Large intestine (tissue), 3 donors: ENCODE measurements around the gene RSPH1. TPM values are rescaled to one million over a fixed set of nuclear protein-coding genes. Genes with fewer than 3 reads are reported as not detected.

Experiments used
- DNase-seq, 2 donors: peaks; one replicate each; pipeline versions ENCODE4 v3.0.0 to v3.0.0-alpha.2; 2013
- H3K27ac ChIP-seq: one replicate; pipeline ENCODE4 v1.5.1; 2013; ENCODE audit warnings: low read length
- H3K27me3 ChIP-seq: 2 replicates; pipeline ENCODE4 v1.6.1; 2013; ENCODE audit warnings: low read length; ENCODE audit not compliant: control insufficient read depth, insufficient read depth
- H3K36me3 ChIP-seq: 2 replicates; pipeline ENCODE4 v1.6.1; 2013; ENCODE audit warnings: low read length; ENCODE audit not compliant: control insufficient read depth, insufficient read depth
- H3K4me1 ChIP-seq: one replicate; pipeline ENCODE4 v1.6.1; 2013; ENCODE audit warnings: low read length; ENCODE audit not compliant: control insufficient read depth, insufficient read depth
- H3K4me3 ChIP-seq: one replicate; pipeline ENCODE4 v1.5.1; 2013; ENCODE audit warnings: low read length
- H3K9me3 ChIP-seq: one replicate; pipeline ENCODE4 v1.6.1; 2013; ENCODE audit warnings: mild to moderate bottlenecking, low read depth, low read length, moderate library complexity; ENCODE audit not compliant: control insufficient read depth
- WGBS: methylation state at CpG from one replicate; pipeline ENCODE4 v1.1.5; 2013; ENCODE audit warnings: low lambda C conversion rate; ENCODE audit not compliant: insufficient coverage; 5-methylcytosine and 5-hydroxymethylcytosine counted together
- polyA plus RNA-seq: library from polyadenylated mRNA; unstranded; fragments of 120-200 nt; gene quantifications from one replicate; pipeline ENCODE4 v1.2.1, GENCODE V29; 2013

Gene RSPH1
- polyA plus RNA-seq, 1 donor: 6.0 TPM

DNA sequence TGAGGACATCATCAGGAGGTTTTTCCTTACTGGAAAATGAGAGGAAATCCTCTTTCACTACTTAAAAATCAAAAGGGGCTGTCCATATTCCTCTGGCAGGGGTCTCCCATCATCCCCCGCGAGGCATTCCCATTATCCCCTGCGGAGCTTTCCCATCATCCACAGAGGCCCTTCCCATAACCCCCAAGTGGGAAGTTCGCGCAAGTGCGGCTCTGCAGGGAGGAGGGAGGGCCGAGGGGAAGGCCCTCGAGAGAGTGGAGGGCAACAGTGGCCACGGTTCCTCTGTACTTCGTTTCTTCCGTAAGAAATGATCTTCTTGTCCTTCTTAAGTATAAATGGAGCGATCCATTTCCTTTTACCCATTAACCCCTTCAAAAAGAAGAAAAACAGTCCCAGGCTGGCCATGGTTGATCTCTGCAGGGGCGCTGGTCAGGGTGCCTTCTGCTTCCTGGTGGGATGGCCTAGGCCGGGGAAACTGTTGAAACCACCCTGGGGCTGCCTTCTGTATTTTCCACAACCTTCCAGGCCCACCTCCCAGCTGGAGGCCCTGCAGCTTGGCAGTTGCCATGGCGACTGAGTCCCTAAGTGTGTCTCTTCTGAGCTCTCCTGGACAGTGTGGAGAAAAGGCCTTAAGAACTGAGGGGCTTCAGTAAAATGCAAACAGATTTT lies 3.6 kb upstream of the RSPH1 start:
- Histone ChIP-seq H3K36me3 (no peaks in the 10 kb centered on the region), H3K27me3 (no peaks in the 10 kb centered on the region), H3K27ac (no peak overlapping the region), H3K9me3 (no peaks in the 10 kb centered on the region), H3K4me1 (peaks cover 23% of the 10 kb centered on the region), H3K4me3 (no peak overlapping the region)
- WGBS: no CpG with 5 or more reads among the region's 15 CpGs
- no peak for DNase-seq

DNA sequence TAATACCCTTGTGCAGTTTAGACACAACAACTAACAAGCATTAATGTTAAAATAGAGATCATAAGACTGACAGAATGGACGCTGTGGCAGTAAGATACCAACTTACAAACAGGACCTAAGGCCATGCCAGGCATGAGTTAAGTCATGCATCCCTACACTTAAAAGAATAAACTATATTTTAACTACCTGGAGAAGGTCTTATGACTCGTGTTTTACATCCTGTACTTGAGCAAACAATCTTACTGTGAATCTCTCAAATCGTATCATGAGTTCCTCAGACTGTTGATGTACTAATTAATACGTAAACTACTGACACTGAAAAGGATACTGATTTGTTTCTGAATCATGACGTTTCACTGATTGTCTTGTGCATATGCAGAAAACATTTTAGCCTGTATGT lies 2.0 kb upstream of the RSPH1 start:
- Histone ChIP-seq H3K27me3 (no peaks in the 10 kb centered on the region), H3K36me3 (no peaks in the 10 kb centered on the region), H3K27ac (no peak overlapping the region), H3K4me1 (peaks cover 24% of the 10 kb centered on the region), H3K9me3 (no peaks in the 10 kb centered on the region), H3K4me3 (no peak overlapping the region)
- DNase-seq: no peak
- WGBS: no CpG with 5 or more reads among the region's 5 CpGs

DNA sequence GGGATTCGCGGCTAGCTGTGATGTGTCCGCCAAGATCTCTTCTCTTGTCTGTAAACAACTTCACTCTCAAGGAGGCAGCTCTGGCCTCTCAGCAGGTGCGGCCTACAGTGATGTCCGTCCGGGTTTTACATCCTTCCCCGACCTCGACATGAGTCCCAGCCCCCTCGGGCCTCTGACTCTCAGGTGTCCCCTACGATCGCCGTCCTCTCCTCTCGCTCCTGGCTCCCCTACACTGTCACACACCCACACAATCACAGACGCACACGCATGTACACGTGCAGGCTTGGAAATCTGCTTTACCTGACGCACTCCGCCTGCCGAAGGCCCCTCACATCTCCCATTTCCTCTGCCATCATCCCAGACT lies 797 bp upstream of the RSPH1 start:
- Histone ChIP-seq H3K4me3 (peak overlapping the region; percentile 65), H3K27ac (peak overlapping the region; percentile 78), H3K27me3 (no peaks in the 10 kb centered on the region), H3K36me3 (no peaks in the 10 kb centered on the region), H3K9me3 (no peaks in the 10 kb centered on the region), H3K4me1 (peaks cover 36% of the 10 kb centered on the region)
- DNase-seq: peak; percentile 33 to 74
- WGBS: no CpG with 5 or more reads among the region's 19 CpGs

DNA sequence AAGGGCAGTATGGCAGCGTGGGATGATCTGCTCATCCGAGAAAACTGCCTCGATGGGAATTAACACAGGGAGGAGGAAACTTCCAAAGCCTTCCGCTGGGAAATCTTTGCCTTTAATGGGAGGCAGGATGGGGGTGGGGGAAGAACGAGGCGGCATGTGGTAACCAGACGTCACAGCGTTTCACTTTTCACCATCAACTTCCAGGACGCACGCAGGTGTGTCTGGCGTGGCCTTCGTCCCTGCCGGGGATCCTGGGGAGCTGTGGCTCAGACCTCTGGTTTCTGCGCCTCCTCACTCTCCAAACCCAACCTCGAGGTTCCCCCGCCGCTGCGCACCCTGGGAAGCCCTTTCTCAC lies 282 bp downstream of the RSPH1 start:
- Histone ChIP-seq H3K4me1 (peaks cover 43% of the 10 kb centered on the region), H3K4me3 (peak overlapping the region; percentile 51), H3K27ac (peak overlapping the region; percentile 92), H3K9me3 (no peaks in the 10 kb centered on the region), H3K36me3 (no peaks in the 10 kb centered on the region), H3K27me3 (no peaks in the 10 kb centered on the region)
- WGBS: 0% methylated on average over 1 of the region's 18 CpGs
- peak in 1 of 2 donors; percentile 67 for DNase-seq

DNA sequence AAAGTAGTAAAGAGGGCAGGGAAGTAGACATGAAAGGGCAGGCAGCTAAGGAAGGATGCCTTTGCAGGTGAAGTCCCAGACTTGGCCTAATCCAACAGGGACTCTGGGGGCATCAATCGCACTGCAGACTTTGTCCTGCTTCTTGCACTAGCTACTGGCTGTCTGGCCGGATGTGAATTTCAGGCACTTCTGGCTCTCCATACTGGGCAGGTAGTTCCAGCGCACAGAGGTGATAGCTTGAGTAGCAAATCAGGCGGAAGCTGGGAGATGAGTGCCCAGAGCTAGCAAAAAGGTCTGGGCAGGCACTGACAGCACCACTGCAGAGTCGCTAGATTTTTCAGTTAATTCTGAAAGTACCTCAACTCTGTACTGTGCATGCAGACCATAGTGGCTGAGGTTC lies 997 bp downstream of the RSPH1 start:
- no CpG with 5 or more reads among the region's 5 CpGs for WGBS
- H3K27ac ChIP-seq: peak overlapping the region; percentile 92
- no peaks in the 10 kb centered on the region for H3K9me3 ChIP-seq

DNA sequence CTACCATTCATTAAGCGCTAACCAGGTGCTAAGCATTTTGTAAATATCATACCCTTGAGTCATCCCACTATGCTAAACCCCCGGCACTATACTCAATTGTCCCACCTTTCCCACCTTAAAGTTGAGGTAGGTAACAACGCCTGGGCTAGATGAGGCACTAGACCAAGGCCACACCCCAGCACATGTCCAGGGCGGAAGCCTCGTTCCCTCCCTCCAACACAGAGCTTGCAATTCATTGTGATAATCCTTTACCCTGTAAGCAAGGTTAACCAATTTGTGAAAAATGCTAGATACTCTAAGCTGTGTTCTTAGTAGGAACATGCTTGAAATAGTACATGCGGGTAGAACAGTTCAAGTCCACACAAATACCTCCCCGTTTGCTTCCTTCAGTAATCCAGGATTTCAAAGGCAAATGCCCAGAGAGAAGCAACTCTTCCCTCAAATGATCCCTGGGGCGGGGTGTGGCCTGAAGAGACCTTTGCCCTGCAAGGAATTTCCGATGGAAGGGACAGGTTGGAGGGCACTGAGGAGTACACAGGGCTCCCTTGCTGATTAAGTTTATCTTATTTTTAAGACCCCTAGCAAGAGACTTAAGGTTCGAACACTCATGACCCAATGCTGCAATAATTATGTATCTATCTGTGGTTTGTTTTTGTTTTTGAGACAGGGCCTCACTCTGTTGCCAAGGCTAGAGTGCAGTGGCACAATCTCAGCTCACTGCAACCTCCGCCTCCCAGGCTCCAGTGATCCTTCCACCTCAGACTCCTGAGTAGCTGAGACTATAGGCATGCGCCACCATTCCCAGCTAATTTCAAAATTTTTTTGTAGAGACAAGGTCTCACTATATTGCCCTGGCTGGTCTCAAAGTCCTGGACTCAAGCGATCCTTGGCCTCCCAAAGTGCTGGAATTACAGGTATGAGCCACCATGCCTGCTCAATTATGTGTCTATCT lies 2.6 kb downstream of the RSPH1 start:
- Histone ChIP-seq H3K36me3 (no peaks in the 10 kb centered on the region), H3K4me1 (peaks cover 50% of the 10 kb centered on the region), H3K9me3 (peaks cover 6% of the 10 kb centered on the region), H3K4me3 (no peak overlapping the region), H3K27me3 (no peaks in the 10 kb centered on the region), H3K27ac (peak overlapping the region; percentile 67)
- DNase-seq: peak; percentile 69 to 91
- WGBS: no CpG with 5 or more reads among the region's 13 CpGs

More for the DNA sequence above, 997 bp downstream of the RSPH1 start:
- Histone ChIP-seq H3K36me3 (no peaks in the 10 kb centered on the region), H3K4me1 (peaks cover 49% of the 10 kb centered on the region), H3K27me3 (no peaks in the 10 kb centered on the region), H3K4me3 (no peak overlapping the region)
- DNase-seq: peak in 1 of 2 donors; percentile 46

DNA sequence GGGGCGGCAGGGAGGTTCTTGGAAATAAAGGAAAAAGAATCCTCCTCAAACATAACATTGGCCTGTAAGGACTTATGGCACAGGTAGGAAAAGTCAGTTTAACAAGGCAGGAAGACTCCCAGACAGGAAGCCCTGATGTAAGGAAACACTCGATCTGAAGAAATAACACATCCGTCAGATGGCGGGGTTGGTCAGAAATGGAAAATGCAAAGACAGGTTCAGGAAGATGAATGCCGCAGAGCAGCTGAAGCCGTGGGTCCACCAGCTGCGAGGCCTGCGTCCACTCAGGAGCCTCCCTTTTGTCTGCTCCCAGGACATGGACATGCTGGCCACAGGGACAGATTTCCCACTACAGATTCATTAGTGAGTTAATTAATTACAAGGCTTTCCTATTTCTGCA lies 3.8 kb downstream of the RSPH1 start:
- no peak overlapping the region for H3K4me3 ChIP-seq
- no peaks in the 10 kb centered on the region for H3K36me3 ChIP-seq
- peak overlapping the region; percentile 67 for H3K27ac ChIP-seq
- peaks cover 50% of the 10 kb centered on the region for H3K4me1 ChIP-seq
- WGBS: 100% methylated on average over 1 of the region's 8 CpGs
- DNase-seq: no peak
- peaks cover 6% of the 10 kb centered on the region for H3K9me3 ChIP-seq
- no peaks in the 10 kb centered on the region for H3K27me3 ChIP-seq

DNA sequence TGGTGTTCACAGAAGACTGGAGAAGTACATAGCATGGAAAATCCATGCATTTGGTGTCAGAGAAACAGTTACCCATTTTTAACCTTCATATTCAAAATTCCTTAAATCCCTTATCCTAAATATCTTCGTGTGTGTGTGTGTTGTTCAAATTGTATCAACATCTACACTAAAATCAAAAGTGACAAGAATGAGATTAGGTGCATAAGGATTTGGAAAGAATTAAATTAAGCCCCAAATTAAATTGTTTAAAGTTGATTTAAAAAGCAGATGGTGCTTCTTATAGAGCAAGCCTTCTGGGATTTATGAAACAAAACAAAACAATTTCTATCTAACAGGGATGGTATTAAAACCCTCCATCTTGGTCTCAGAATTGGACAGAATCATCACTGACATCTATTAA lies 4.7 kb downstream of the RSPH1 start:
- Histone ChIP-seq H3K4me3 (no peak overlapping the region), H3K9me3 (peaks cover 6% of the 10 kb centered on the region), H3K27me3 (no peaks in the 10 kb centered on the region), H3K36me3 (no peaks in the 10 kb centered on the region), H3K27ac (peak overlapping the region; percentile 83), H3K4me1 (peaks cover 45% of the 10 kb centered on the region)
- no CpG with 5 or more reads among the region's 1 CpG for WGBS
- DNase-seq: no peak

DNA sequence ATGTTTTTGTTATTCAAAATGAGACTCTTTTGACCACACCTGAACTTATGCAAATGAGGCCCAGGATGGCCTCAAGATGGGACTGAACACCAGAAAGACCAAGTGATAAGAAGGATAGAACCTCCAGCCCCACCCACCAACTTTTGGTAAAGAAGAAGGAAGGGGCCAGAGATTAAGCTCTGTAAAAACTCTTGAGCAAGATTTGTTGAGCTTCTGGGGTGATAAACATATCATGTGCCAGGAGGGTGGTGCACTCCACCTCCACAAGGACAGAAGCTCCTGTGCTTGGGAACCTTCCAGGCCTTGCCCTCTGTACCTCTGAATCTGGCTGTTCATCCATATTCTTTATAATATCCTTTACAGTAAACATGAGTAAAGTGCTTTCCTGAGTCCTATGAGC lies 5.3 kb downstream of the RSPH1 start:
- Histone ChIP-seq H3K27me3 (no peaks in the 10 kb centered on the region), H3K4me1 (peaks cover 45% of the 10 kb centered on the region), H3K9me3 (peaks cover 6% of the 10 kb centered on the region), H3K27ac (peak overlapping the region; percentile 83), H3K4me3 (no peak overlapping the region), H3K36me3 (no peaks in the 10 kb centered on the region)
- peak; percentile 89 to 95 for DNase-seq

DNA sequence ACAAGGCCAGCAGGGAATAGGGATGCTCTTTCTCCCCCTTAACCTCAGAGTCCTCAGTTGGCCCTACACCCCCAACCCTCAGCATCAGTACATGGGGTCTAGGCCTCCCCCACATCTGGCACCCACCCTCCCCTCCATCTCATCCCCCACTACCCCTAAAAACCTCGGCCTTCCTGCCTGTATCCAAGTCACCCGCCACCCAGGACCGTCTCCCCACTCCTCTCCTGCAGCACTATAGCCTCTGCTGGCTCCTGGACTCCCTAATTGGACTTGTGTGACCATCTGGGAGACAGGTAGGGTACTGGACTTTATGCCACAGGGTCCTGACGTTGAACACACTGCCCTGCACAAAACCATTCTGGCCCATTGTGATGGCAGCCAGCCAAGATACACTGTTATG lies 6.0 kb downstream of the RSPH1 start:
- peaks cover 38% of the 10 kb centered on the region for H3K4me1 ChIP-seq
- no peak overlapping the region for H3K4me3 ChIP-seq
- H3K27me3 ChIP-seq: no peaks in the 10 kb centered on the region
- H3K27ac ChIP-seq: peak overlapping the region; percentile 83
- DNase-seq: no peak
- no CpG with 5 or more reads among the region's 4 CpGs for WGBS
- no peaks in the 10 kb centered on the region for H3K36me3 ChIP-seq
- H3K9me3 ChIP-seq: peaks cover 6% of the 10 kb centered on the region
